HepG2 (cell line): Measurements from ENCODE around the gene GLUL. TPM values are rescaled to one million over a fixed set of nuclear protein-coding genes. Genes with fewer than 3 reads are reported as not detected.
A peak's percentile ranks its signal among the peaks of the same experiment; 100 is the strongest.

Source experiments
- CHD4 ChIP-seq: fragments of 200-600 bp; sonication (generic); IDR thresholded peaks from 2 replicates; pipeline ENCODE4 v1.7.0; 2017; ENCODE audit warnings: mild to moderate bottlenecking, low read length, borderline replicate concordance
- MLLT10 ChIP-seq: sonication (generic); formaldehyde crosslinking; IDR thresholded peaks from 2 replicates; pipeline ENCODE4 v1.4.0; 2020; ENCODE audit warnings: missing genetic modification reagents
- MTA1 ChIP-seq: sonication (generic); formaldehyde crosslinking; IDR thresholded peaks from 2 replicates; pipeline ENCODE4 v1.4.0; 2020; ENCODE audit warnings: missing genetic modification reagents, mild to moderate bottlenecking, borderline replicate concordance
- NCOA2 ChIP-seq: sonication (generic); formaldehyde crosslinking; IDR thresholded peaks from 2 replicates; pipeline ENCODE4 v1.8.0; 2022; ENCODE audit warnings: inconsistent platforms
- NKX3-1 ChIP-seq: sonication (generic); formaldehyde crosslinking; IDR thresholded peaks from 2 replicates; pipeline ENCODE4 v1.5.0; 2020; ENCODE audit warnings: missing genetic modification reagents
- PRPF4 ChIP-seq: fragments of 200-400 bp; formaldehyde crosslinking; IDR thresholded peaks from 2 replicates; pipeline ENCODE4 v1.6.1; 2016; ENCODE audit warnings: low read length, low read depth; ENCODE audit not compliant: poor library complexity, severe bottlenecking
- PTBP1 ChIP-seq: fragments of 200-400 bp; formaldehyde crosslinking; IDR thresholded peaks from 2 replicates; pipeline ENCODE4 v1.6.1; 2018; ENCODE audit warnings: low read length, low read depth; ENCODE audit not compliant: poor library complexity, severe bottlenecking
- REXO4 ChIP-seq: sonication (generic); formaldehyde crosslinking; IDR thresholded peaks from 2 replicates; pipeline ENCODE4 v1.8.0; 2022; ENCODE audit warnings: missing genetic modification reagents, mild to moderate bottlenecking, borderline replicate concordance
- SAFB2 ChIP-seq: sonication (generic); formaldehyde crosslinking; IDR thresholded peaks from 2 replicates; pipeline ENCODE4 v1.5.1; 2020; ENCODE audit warnings: missing genetic modification reagents, low read depth, mild to moderate bottlenecking, borderline replicate concordance
- THAP8 ChIP-seq: sonication (generic); formaldehyde crosslinking; IDR thresholded peaks from 2 replicates; pipeline ENCODE4 v1.5.1; 2020; ENCODE audit warnings: missing genetic modification reagents, mild to moderate bottlenecking, borderline replicate concordance
- WIZ ChIP-seq: sonication (generic); formaldehyde crosslinking; IDR thresholded peaks from 2 replicates; pipeline ENCODE4 v1.5.1; 2020; ENCODE audit warnings: mild to moderate bottlenecking, missing genetic modification reagents
- ZBTB39 ChIP-seq: sonication (generic); formaldehyde crosslinking; IDR thresholded peaks from 2 replicates; pipeline ENCODE4 v1.5.0; 2020; ENCODE audit warnings: missing genetic modification reagents
- ZNF317 ChIP-seq: sonication (generic); formaldehyde crosslinking; IDR thresholded peaks from 2 replicates; pipeline ENCODE4 v1.5.0; 2020; ENCODE audit warnings: mild to moderate bottlenecking, missing genetic modification reagents
- ZNF34 ChIP-seq: sonication (generic); formaldehyde crosslinking; IDR thresholded peaks from 2 replicates; pipeline ENCODE4 v1.4.0; 2020; ENCODE audit warnings: mild to moderate bottlenecking, missing genetic modification reagents, borderline replicate concordance
- ZNF407 ChIP-seq: sonication (generic); formaldehyde crosslinking; IDR thresholded peaks from one replicate; pipeline ENCODE4 v1.5.1; 2020; ENCODE audit warnings: mild to moderate bottlenecking, missing genetic modification reagents; ENCODE audit errors: not compliant biosample characterization
- ZNF44 ChIP-seq: sonication (generic); formaldehyde crosslinking; IDR thresholded peaks from 2 replicates; pipeline ENCODE4 v1.5.1; 2020; ENCODE audit warnings: mild to moderate bottlenecking, missing genetic modification reagents
- ZNF772 ChIP-seq: sonication (generic); formaldehyde crosslinking; IDR thresholded peaks from 2 replicates; pipeline ENCODE4 v1.5.0; 2020; ENCODE audit warnings: mild to moderate bottlenecking, missing genetic modification reagents
- polyA plus RNA-seq, 8 experiments: library from polyadenylated mRNA; depleted of rRNA in 3 of 8; stranded (reverse) in 7 of 8; unstranded in 1 of 8; fragments of >200 nt; fragmentation: Illumina TruSeq in 4 of 8; extraction: Trizol in 4 of 8; gene quantifications; 2 replicates each; pipeline versions ENCODE4 v1.2.1 to v1.2.3, GENCODE V29; 2011 to 2016; ENCODE audit warnings: low read depth in 4 of 8, missing spikeins in 1 of 8, mixed read lengths in 1 of 8; ENCODE audit not compliant: insufficient read depth in 1 of 8
- total RNA-seq, 5 experiments: library from RNA; depleted of rRNA; stranded (reverse); fragments of >200 nt; fragmentation: Illumina TruSeq; extraction: Trizol; gene quantifications; 2 replicates each; pipeline ENCODE4 v1.2.3, GENCODE V29; 2016; ENCODE audit warnings: low read depth in 1 of 5

The GLUL gene
- total and polyA plus RNA-seq, 2 of the 13 experiments (the other 11 are each of a cell fraction or from before 2014, with no cell fraction given): 423 to 827 TPM

DNA sequence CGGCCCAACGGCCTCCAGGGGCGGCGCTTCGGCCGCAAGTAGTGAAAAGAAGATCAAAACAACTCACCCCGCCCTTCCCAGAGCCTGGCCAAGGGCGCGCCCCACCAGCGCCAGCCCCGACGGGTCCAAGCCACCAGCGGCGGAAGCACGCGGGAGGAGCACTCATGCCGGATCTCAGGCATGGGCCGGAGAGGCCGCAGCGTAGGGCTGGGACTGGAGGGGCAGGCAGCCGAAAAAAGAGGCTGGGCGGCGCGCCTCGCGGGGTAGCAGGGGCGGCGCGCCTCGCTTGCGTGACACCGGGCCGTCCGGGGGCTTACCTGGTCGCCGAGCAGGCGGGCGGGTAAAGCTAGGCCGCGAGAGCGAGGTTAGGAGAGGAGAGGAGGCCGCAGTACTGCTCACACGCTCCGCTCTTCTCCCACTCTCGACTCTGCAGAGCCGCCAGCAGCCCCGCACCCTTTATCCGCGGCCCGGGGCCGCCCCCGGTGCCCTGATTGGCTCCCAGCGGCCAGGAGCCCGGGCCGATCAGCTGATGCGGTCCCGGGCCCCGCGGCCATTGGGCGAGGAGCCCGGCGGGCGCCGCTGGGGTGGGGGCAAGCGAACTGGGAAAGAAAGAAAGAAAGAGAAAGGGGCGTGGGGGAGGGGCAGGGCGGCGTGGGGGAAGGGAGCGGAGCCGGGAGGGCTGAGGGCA is at the start of gene GLUL (continued):
- TF ChIP-seq ZNF407 (CRISPR knock-in tag): peak; percentile 92
- TF ChIP-seq SAFB2 (CRISPR knock-in tag): no peak; the same call in 1 of the 2 replicates
- TF ChIP-seq ZNF317: no peak; the same call in 1 of the 2 replicates
- TF ChIP-seq ZNF772 (CRISPR knock-in tag): peak; percentile 77
- TF ChIP-seq ZBTB39: 0 out of 2 replicates have a peak, but pooled peaks have one; percentile 22
- TF ChIP-seq THAP8 (CRISPR knock-in tag): 0 out of 2 replicates have a peak, but pooled peaks have one; percentile 26
- peak; percentile 22; the same call in 1 of the 2 replicates for TF ChIP-seq NCOA2 (CRISPR knock-in tag)
- no peak for TF ChIP-seq ZNF34 (CRISPR knock-in tag)
- TF ChIP-seq PRPF4: peak; percentile 99
- no peak; the same call in 1 of the 2 replicates for TF ChIP-seq MLLT10 (CRISPR knock-in tag)
- peak; percentile 65; the same call in 1 of the 2 replicates for TF ChIP-seq ZNF44 (CRISPR knock-in tag)
- TF ChIP-seq REXO4 (CRISPR knock-in tag): peak; percentile 80; the same call in 1 of the 2 replicates
- no peak for TF ChIP-seq MTA1 (CRISPR knock-in tag)
- TF ChIP-seq CHD4: no peak
- peak; percentile 15; the same call in 1 of the 2 replicates for TF ChIP-seq NKX3-1 (CRISPR knock-in tag)
- TF ChIP-seq PTBP1: no peak
- no peak for TF ChIP-seq WIZ (CRISPR knock-in tag)
